Measurements from ENCODE around the gene FILIP1.
"Not testable (repeated sequence)": the region's sequence is repeated elsewhere in the genome, so short reads cannot be mapped to it uniquely, and the experiment has no call there.

FILIP1 gene

GRCh38 chr6:75419980-75420379 is 73.6 kb downstream of the FILIP1 start:
- no peak for ATAC-seq

GRCh38 chr6:75419416-75419815 is 74.2 kb downstream of the FILIP1 start:
- no peak for ATAC-seq
- no peak for DNase-seq

More at GRCh38 chr6:75419980-75420379, 73.6 kb downstream of the FILIP1 start:
- DNase-seq, result no peak

- ATAC-seq (no peak), DNase-seq (no peak)
Measured at GRCh38 chr6:75418233-75418632, 75.4 kb downstream of the FILIP1 start.

- ATAC-seq (no peak), DNase-seq (no peak)
Measured at GRCh38 chr6:75416443-75416842, 77.2 kb downstream of the FILIP1 start.

- DNase-seq, result no peak
- no peak for ATAC-seq
Measured at GRCh38 chr6:75415804-75416203, 77.8 kb downstream of the FILIP1 start.

GRCh38 chr6:75414445-75415021 is 79.1 kb downstream of the FILIP1 start:
- no peak for ATAC-seq
- DNase-seq, result no peak

GRCh38 chr6:75412969-75413662 is 80.5 kb downstream of the FILIP1 start:
- ATAC-seq (no peak), DNase-seq (no peak)

GRCh38 chr6:75410564-75410963 is 83.0 kb downstream of the FILIP1 start:
- DNase-seq, ATAC-seq: not testable (repeated sequence)

- DNase-seq (no peak), ATAC-seq (peak; percentile 40)
Measured at GRCh38 chr6:75409928-75410327, 83.7 kb downstream of the FILIP1 start.

GRCh38 chr6:75409286-75409685 is 84.3 kb downstream of the FILIP1 start:
- no peak for ATAC-seq
- no peak for DNase-seq

GRCh38 chr6:75403563-75404080 is 90.0 kb downstream of the FILIP1 start:
- no peak for DNase-seq
- no peak for ATAC-seq

- DNase-seq, result no peak
- no peak for ATAC-seq
Measured at GRCh38 chr6:75402296-75402695, 91.3 kb downstream of the FILIP1 start.

- ATAC-seq, result no peak
- DNase-seq, result no peak
Measured at GRCh38 chr6:75397656-75398465, 95.7 kb downstream of the FILIP1 start.

GRCh38 chr6:75397171-75397570 is 96.4 kb downstream of the FILIP1 start:
- no peak for ATAC-seq

GRCh38 chr6:75396005-75396800 is 97.4 kb downstream of the FILIP1 start:
- ATAC-seq, result no peak

More at GRCh38 chr6:75397171-75397570, 96.4 kb downstream of the FILIP1 start:
- no peak for DNase-seq

GRCh38 chr6:75393806-75394205 is 99.8 kb downstream of the FILIP1 start:
- DNase-seq (no peak), ATAC-seq (no peak)

More at GRCh38 chr6:75396005-75396800, 97.4 kb downstream of the FILIP1 start:
- DNase-seq, result no peak

- no peak for ATAC-seq
- DNase-seq, result no peak
Measured at GRCh38 chr6:75391276-75391675, 102.3 kb downstream of the FILIP1 start.

GRCh38 chr6:75386050-75386770 is 107.4 kb downstream of the FILIP1 start:
- DNase-seq, result no peak
- ATAC-seq, result no peak

GRCh38 chr6:75384116-75384515 is 109.5 kb downstream of the FILIP1 start:
- DNase-seq, result no peak
- no peak for ATAC-seq

- DNase-seq (no peak), ATAC-seq (no peak)
Measured at GRCh38 chr6:75382634-75382900, 111.0 kb downstream of the FILIP1 start.

GRCh38 chr6:75381877-75382633 is 111.5 kb downstream of the FILIP1 start:
- ATAC-seq, result no peak
- no peak for DNase-seq

All from stimulated activated naive CD8-positive, alpha-beta T cell treated with anti-CD3 and anti-CD28 coated beads, Interleukin-15, Interleukin-2, amounts not matched to agents 100 U/mL and 50 U/mL, for 24 hours (primary cell).